GM12878 (cell line): ENCODE measurements around the gene TOP2A. TPM values are rescaled to one million over a fixed set of nuclear protein-coding genes. Genes with fewer than 3 reads are reported as not detected.

ENCODE experiments used
- ATAC-seq: fragments of 200-7000 bp; cut with Tn5 transposase; 3 replicates; pipeline ENCODE4 v1.9.1; 2020; ENCODE audit warnings: mild to moderate bottlenecking, moderate library complexity
- BruUV-seq: library from RNA; stranded (reverse); fragments of 400-500 nt; replicated peaks from 2 replicates; lab custom pipeline; 2021; lab: Mats Ljungman, UMichigan
- CTCF ChIA-PET: fragments of 300-600 bp; sonication (Branson Sonifier 250); formaldehyde crosslinking; extraction: SDS; loops from one replicate; lab custom pipeline; 2021; ENCODE audit warnings: inconsistent platforms; lab: Yijun Ruan, JAX
- POLR2A ChIA-PET: fragments of 350-600 bp; formaldehyde crosslinking; extraction: SDS; loops from one replicate; lab custom pipeline; 2021; ENCODE audit warnings: inconsistent platforms; lab: Charles Lee
- RAD21 ChIA-PET: fragments of 300-600 bp; sonication (Branson Sonifier 250); formaldehyde crosslinking; loops from one replicate; lab custom pipeline; 2023; ENCODE audit warnings: antibody characterized with exemption; ENCODE audit not compliant: unreplicated experiment; lab: Charles Lee
- SMC1A ChIA-PET: fragments of 300-600 bp; sonication (Branson Sonifier 250); formaldehyde crosslinking; loops from one replicate; lab custom pipeline; 2023; ENCODE audit not compliant: unreplicated experiment, uncharacterized antibody; lab: Charles Lee
- DNase-seq: peaks from one replicate; pipeline ENCODE4 v3.0.0-alpha.2; 2011; ENCODE audit warnings: low read depth, low spot score
- FAIRE-seq: peaks from 3 replicates; lab custom pipeline; 2011; peaks lifted over from hg19 to GRCh38; lab: Jason Lieb, UNC
- H2AFZ ChIP-seq: 2 replicates; pipeline ENCODE4 v1.6.0; 2011; ENCODE audit warnings: low read depth, low read length, control low read depth; ENCODE audit not compliant: control insufficient read depth
- H3K27ac ChIP-seq: 2 replicates; pipeline ENCODE4 v1.5.1; 2011; ENCODE audit warnings: control low read depth; ENCODE audit not compliant: control insufficient read depth, insufficient read depth
- H3K27me3 ChIP-seq, 2 experiments: replicated peaks in 1 of 2; 2 replicates each; pipeline versions ENCODE4 v1.6.0 to v1.6.1; 2011; ENCODE audit warnings: low read length in 1 of 2; ENCODE audit not compliant: control insufficient read depth in 2 of 2, insufficient read depth in 2 of 2
- H3K36me3 ChIP-seq, 2 experiments: 2 replicates each; pipeline ENCODE4 v1.5.1; 2011; ENCODE audit warnings: low read length in 1 of 2; ENCODE audit not compliant: control insufficient read depth in 2 of 2, insufficient read depth in 2 of 2
- H3K4me1 ChIP-seq: 2 replicates; pipeline ENCODE4 v1.6.1; 2011; ENCODE audit warnings: mild to moderate bottlenecking, low read length, moderate library complexity, mixed read lengths; ENCODE audit not compliant: control insufficient read depth, insufficient read depth
- H3K4me2 ChIP-seq: 2 replicates; pipeline ENCODE4 v1.6.0; 2011; ENCODE audit warnings: control low read depth; ENCODE audit not compliant: control insufficient read depth, insufficient read depth
- H3K4me3 ChIP-seq: fragments of 200-600 bp; sonication (generic); 2 replicates; pipeline ENCODE4 v1.5.1; 2016
- H3K79me2 ChIP-seq: 2 replicates; pipeline ENCODE4 v1.6.0; 2011; ENCODE audit warnings: low read length; ENCODE audit not compliant: control insufficient read depth, insufficient read depth
- H3K9ac ChIP-seq: 2 replicates; pipeline ENCODE4 v1.8.0; 2011; ENCODE audit warnings: low read length, control low read depth, mixed read lengths; ENCODE audit not compliant: control insufficient read depth, insufficient read depth
- H3K9me3 ChIP-seq: replicated peaks from 3 replicates; pipeline ENCODE4 v1.5.1; 2011; ENCODE audit warnings: mild to moderate bottlenecking, low read length; ENCODE audit not compliant: control insufficient read depth, insufficient read depth
- H4K20me1 ChIP-seq: 2 replicates; pipeline ENCODE4 v1.6.0; 2011; ENCODE audit not compliant: control insufficient read depth, insufficient read depth
- BMI1 ChIP-seq: fragments of 450-650 bp; IDR thresholded peaks from 2 replicates; pipeline ENCODE4 v1.6.1; 2016; ENCODE audit warnings: mild to moderate bottlenecking, moderate library complexity, borderline replicate concordance
- CEBPB ChIP-seq, 2 experiments: fragments of 150-350 bp in 1 of 2; IDR thresholded peaks; 2 replicates each; pipeline ENCODE4 v1.6.1; 2012 to 2014; ENCODE audit warnings: low read depth in 2 of 2, low read length in 2 of 2, borderline replicate concordance in 1 of 2, inconsistent platforms in 1 of 2
- ETV6 ChIP-seq, 2 experiments: fragments of 450-650 bp in 1 of 2; IDR thresholded peaks in 1 of 2; conservative IDR thresholded peaks in 1 of 2; 2 replicates each; pipeline ENCODE4 v1.6.1; 2014; ENCODE audit warnings: antibody characterized with exemption in 1 of 2, borderline replicate concordance in 1 of 2, low read depth in 1 of 2, mild to moderate bottlenecking in 1 of 2, moderate library complexity in 1 of 2
- MAX ChIP-seq: IDR thresholded peaks from 2 replicates; pipeline ENCODE4 v1.6.1; 2012; ENCODE audit warnings: low read depth, low read length, improper control_type of control experiment
- NFXL1 ChIP-seq: fragments of 450-650 bp; IDR thresholded peaks from 2 replicates; pipeline ENCODE4 v1.6.1; 2017; ENCODE audit warnings: antibody characterized with exemption, mild to moderate bottlenecking, borderline replicate concordance
- RELB ChIP-seq: fragments of 450-650 bp; IDR thresholded peaks from 2 replicates; pipeline ENCODE4 v1.6.1; 2017; ENCODE audit warnings: low read depth, mild to moderate bottlenecking, moderate library complexity
- RUNX3 ChIP-seq: IDR thresholded peaks from 2 replicates; pipeline ENCODE4 v1.6.1; 2012; ENCODE audit warnings: low read length, inconsistent platforms
- SUZ12 ChIP-seq: fragments of 200-600 bp; sonication (generic); IDR thresholded peaks from one replicate; pipeline ENCODE4 v1.6.1; 2018; ENCODE audit warnings: antibody characterized with exemption, mild to moderate bottlenecking; ENCODE audit not compliant: unreplicated experiment
- WGBS: methylation state at CpG from one replicate; pipeline ENCODE4 v1.1.6; 2016; ENCODE audit warnings: low lambda C conversion rate; ENCODE audit not compliant: insufficient replicate concordance, insufficient coverage; ENCODE audit errors: missing lambda C conversion rate; 5-methylcytosine and 5-hydroxymethylcytosine counted together
- in situ Hi-C: fragments of 300-500 bp; cut with MboI; formaldehyde crosslinking; loops from 9 replicates; pipeline ENCODE4 v1.14.3; 2018; ENCODE audit warnings: mixed read lengths
- intact Hi-C: fragments of 100-400 bp; cut with micrococcal nuclease; formaldehyde crosslinking; loops from one replicate; pipeline ENCODE4 v1.14.2; 2022; ENCODE audit not compliant: unreplicated experiment
- polyA plus RNA-seq, 11 experiments: library from polyadenylated mRNA; depleted of rRNA in 4 of 11; unstranded in 6 of 11; stranded (reverse) in 5 of 11; fragments of >200 nt; fragmentation: Nextera tagmentation in 4 of 11; fragmentation: Illumina TruSeq in 1 of 11; extraction: Ambion mirVana in 4 of 11; extraction: Trizol in 1 of 11; gene quantifications; 1 replicate in 1 of 11; 2 replicates in 10 of 11; pipeline versions ENCODE4 v1.2.1 to v1.2.3, GENCODE V29; 2011 to 2016; ENCODE audit warnings: inconsistent platforms in 2 of 11, missing spikeins in 2 of 11, low read depth in 1 of 11
- total RNA-seq, 4 experiments: library from RNA; depleted of rRNA in 3 of 4; stranded (reverse); fragments of >200 nt in 3 of 4; fragmentation: Illumina TruSeq in 1 of 4; extraction: Trizol in 1 of 4; gene quantifications; 2 replicates each; pipeline versions ENCODE4 v1.2.1 to v1.2.3, GENCODE V29; 2013 to 2021

Gene TOP2A
- total and polyA plus RNA-seq, 10 of the 15 experiments (the other 5 are each of a cell fraction or from before 2014, with no cell fraction given), result 117 to 275 (median 232) TPM

GRCh38 chr17:40460968-40461731 is 43.5 kb upstream of the TOP2A start:
- no peaks in the 10 kb centered on the region; a peak in 1 of 4 replicates for H3K27me3 ChIP-seq
- no peaks in the 10 kb centered on the region for H3K79me2 ChIP-seq
- ChIA-PET RAD21 (no interaction called here), POLR2A (no interaction called here), CTCF (interaction anchor here (0.8 kb wide), 1 partner anchor 15 kb away, joined by 3 read pairs; no protein-coding TSS in a partner anchor), SMC1A (no interaction called here)
- BruUV-seq, result no TSS peak
- no peak overlapping the region for H3K4me2 ChIP-seq
- no peak for FAIRE-seq
- intact Hi-C loops, result no loop called here
- H3K4me3 ChIP-seq, result no peak overlapping the region
- H2AFZ ChIP-seq, result no peak overlapping the region
- DNase-seq, result no peak
- H4K20me1 ChIP-seq, result no peaks in the 10 kb centered on the region
- H3K9me3 ChIP-seq, result no peaks in the 10 kb centered on the region
- no peaks in the 10 kb centered on the region for H3K36me3 ChIP-seq
- no peak overlapping the region for H3K27ac ChIP-seq
- no peak for TF ChIP-seq CEBPB (IDR thresholded peaks at IDR 0.05; ENCODE audit: borderline replicate concordance in 1 of 2, low read depth in 2 of 2, low read length in 2 of 2)
- 40% methylated on average over 9 of the region's 9 CpGs for WGBS
- H3K9ac ChIP-seq, result no peak overlapping the region
- in situ Hi-C loops, result no loop called here
- H3K4me1 ChIP-seq, result no peaks in the 10 kb centered on the region
- no peak for ATAC-seq

- H2AFZ ChIP-seq, result no peak overlapping the region
- ChIA-PET SMC1A (no interaction called here), CTCF (no interaction called here), POLR2A (interaction anchor here (0.6 to 1.1 kb wide), 2 partner anchors 71 to 73 kb away, joined by 3 read pairs; no protein-coding TSS in a partner anchor), RAD21 (no interaction called here)
- no peak for DNase-seq
- intact Hi-C loops, result no loop called here
- H3K4me3 ChIP-seq, result no peak overlapping the region
- H3K9me3 ChIP-seq, result no peaks in the 10 kb centered on the region
- no peaks in the 10 kb centered on the region for H3K36me3 ChIP-seq
- in situ Hi-C loops, result no loop called here
- no peak overlapping the region for H3K9ac ChIP-seq
- no peak overlapping the region for H3K4me2 ChIP-seq
- no peaks in the 10 kb centered on the region for H4K20me1 ChIP-seq
- 3% methylated on average over 3 of the region's 3 CpGs for WGBS
- no peak overlapping the region for H3K27ac ChIP-seq
- no peaks in the 10 kb centered on the region for H3K79me2 ChIP-seq
- BruUV-seq, result no TSS peak
- FAIRE-seq, result no peak
- TF ChIP-seq ETV6 (conservative IDR thresholded peaks at IDR 0.05 in 1 of 2, IDR thresholded peaks at IDR 0.05 in 1 of 2; ENCODE audit: borderline replicate concordance in 1 of 2, low read depth in 1 of 2) (no peak), NFXL1 (no peak), SUZ12 (no peak), BMI1 (no peak), MAX (no peak), RUNX3 (no peak), RELB (no peak)
- no peaks in the 10 kb centered on the region; a peak in 1 of 4 replicates for H3K27me3 ChIP-seq
- no peak for ATAC-seq
- H3K4me1 ChIP-seq, result no peaks in the 10 kb centered on the region
Measured at GRCh38 chr17:40460604-40460967, 42.9 kb upstream of the TOP2A start.
